ENCODE results near the gene SNX3.

The SNX3 gene

DNA sequence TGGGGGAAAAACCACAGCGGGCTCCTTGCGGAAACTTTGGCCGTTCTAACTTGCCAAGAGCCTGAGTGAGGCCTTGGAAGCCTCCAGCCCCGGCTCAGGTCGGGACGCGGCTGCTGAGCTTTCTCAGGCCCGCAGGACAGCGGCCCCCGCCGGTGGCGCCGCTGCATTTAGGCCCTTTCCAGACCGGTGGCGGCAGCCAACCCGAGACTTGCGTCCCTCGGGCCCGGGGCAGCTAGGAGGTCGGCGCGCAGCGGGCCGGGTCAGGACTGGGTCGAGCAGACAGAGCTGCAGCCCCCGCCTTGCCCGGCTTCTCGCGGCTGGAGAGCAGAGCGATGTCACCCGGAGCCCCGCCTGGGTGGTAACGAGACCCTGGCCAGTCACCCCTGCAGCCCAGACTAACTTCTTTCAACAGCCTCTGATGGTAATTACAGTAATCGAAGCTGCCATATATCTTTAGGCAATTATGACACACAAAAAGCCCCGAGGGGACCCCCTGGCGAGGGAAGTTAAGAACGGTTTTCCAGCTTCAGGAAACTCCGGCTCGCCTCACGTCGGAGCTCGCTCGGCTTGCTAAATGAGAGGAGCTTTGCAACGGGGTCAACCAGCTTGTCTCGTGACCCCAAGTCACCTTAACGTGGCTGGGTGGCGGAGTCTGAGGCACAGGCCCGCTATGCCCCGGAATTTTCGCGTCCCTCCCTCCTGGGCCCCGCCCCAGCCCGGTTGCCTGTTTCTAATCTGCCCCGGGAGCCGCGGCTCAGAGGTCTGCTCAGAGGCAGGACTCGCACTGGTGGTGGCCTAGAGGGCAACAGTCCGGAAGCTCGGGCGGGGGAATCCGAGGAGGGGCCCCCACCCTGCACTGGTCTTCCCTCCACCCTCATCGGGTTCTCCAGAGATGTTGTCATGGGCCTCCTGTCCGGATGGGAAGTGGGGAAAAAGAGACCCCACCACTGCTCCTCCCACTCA is 92.1 kb downstream of the SNX3 start:
- no peak for DNase-seq

DNA sequence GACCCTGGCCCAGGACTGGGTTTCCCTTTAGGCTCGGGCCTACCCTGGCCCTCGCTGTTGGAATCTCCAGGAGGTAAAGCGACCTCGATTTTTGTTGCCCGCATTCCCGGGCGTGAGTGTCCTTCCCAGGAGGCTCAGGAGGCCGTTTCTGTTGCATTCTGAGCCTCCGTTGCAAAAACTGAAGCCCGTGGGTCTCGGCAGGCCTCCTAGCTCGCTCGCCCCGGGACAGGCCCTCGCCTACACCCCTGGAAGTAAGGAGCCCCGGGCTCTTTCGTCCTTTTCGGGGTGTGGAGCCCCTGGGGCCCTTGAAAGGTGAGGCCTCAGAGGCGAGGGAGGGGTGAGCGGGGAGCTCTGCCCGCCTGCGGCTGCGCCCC is 92.8 kb downstream of the SNX3 start:
- no peak for DNase-seq

DNA sequence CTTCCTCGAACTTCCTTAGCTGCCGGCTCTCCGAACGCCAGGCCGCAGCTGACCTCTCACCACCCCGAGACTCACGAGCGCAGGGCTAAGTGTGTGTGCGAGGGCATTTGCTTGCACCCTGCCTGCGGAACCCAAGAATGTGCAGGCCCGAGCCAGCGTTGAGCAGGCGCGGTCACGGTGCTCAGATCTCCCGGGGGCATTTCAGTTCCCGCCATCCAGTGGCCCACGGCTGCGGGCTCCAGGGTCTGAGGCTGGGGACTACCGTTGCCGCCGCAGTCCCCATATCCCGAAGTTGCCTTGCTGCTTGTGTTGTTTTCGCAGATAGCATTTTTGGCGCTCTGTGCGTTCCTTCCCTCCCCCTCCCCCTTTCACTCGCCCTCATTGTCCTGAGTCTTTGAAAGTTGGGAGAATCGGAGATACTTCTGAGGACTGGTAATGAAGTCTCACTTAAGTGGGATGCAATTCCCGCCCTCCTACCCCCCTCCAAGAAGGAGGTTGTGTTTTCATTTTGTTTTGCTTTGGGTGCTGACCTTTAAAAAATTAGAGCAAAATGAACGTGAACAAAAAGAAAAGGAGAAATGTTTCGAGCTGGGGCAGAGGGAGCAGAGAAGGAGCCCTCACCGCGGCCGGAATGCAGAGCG is 93.3 kb downstream of the SNX3 start:
- DNase-seq, result no peak

DNA sequence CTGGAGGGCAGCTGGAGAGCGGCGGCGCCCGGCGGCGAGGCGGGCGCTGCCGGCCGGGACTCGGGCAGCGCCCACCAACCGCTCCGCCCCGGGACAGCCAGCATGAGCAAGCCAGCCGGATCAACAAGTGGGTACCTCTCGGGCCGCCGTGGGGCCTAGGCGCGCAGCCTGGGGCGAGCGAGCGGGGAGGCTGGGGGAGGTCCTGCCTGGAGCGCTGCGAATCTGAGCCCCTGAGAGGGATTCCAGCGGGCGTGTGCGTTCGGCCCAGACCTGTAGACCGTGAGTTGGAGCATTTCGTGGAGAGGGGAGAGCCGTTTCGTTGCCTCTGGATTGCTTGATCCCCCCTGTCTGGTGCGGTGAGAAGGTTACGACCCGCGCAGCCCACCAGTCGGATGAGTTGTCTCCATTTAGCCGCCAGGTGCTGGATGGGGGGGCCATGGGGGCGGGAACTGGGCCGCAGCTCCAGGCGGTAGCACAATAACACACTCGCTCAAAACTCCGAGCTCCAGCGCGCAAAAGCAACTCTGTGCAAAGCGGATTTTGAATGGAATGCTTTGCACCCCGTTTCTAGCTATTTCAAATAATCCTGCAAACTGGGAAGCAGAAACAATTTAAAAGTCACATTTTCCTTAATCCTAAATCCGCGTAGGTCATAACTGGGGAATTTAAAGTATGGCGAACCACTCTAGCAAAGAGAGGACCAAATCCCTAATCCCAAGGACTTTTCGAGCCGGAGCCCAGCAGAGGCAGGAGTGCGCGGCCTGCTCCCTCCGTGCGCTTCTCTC is 94.0 kb downstream of the SNX3 start:
- no peak for DNase-seq

- no peak for DNase-seq
Measured at GRCh38 chr6:108165714-108166663, 94.9 kb downstream of the SNX3 start, which contains the start of gene NR2E1. Gene NR2E1, plus strand, starts transcription at chr6:108166022. Its CDS starts 744 bp downstream, at chr6:108166766.

GRCh38 chr6:108164815-108165706 is 95.8 kb downstream of the SNX3 start:
- DNase-seq, result no peak

GRCh38 chr6:108164543-108164814 is 96.4 kb downstream of the SNX3 start:
- no peak for DNase-seq

- no peak for DNase-seq
Measured at GRCh38 chr6:108163644-108164542, 96.9 kb downstream of the SNX3 start.

DNA sequence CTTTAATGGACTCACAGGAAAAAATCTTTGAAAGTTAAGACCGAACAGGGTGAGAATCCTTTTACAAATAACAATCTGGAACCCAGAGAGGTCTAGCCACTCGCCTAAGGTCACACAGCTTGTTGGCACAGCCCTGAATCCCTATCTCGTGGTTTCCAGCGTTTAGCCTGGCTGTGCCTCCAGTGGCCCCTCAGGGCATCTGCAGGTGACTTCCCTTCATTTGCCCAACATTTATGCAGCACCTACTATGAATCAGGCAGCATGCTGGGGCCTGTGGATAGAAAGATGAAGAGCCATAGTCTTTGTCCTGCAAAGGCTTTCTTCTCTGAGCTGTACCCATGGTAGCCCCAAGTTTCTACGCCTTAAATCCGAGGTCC is 97.6 kb downstream of the SNX3 start:
- no peak for DNase-seq

DNA sequence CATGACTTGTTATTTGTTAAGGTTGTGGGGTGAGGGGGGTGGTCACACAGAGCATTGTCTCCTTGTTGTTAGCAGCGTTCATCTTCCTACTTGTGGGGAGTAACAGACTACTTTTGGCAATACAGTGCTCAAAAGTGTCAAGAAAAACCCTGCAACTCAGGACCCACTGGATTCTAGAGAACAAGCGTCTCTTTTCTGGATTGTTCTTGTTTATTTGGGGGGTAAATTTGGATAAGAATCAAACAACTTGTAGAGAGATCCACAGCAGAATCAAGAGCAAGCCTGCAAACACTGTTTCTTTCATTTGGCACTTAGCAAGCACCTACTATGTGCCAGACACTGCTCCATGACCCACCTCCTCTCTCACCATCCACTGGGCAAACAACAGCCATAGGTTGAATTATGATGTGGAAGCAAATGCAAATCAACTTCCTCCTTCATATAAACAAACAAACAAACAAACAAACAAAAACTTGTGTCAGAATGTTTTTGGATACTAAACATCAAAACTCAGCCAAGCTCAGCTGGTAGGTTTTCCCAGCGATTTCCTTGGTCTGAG is 99.0 kb downstream of the SNX3 start:
- no peak for DNase-seq

Data from CD4-positive, alpha-beta T cell treated with Interferon alpha-2 for 1 hour (primary cell).